ENCODE results near the gene SLC30A3. TPM values are rescaled to one million over a fixed set of nuclear protein-coding genes. Genes with fewer than 3 reads are reported as not detected.

The SLC30A3 gene
- total RNA-seq, 2 experiments from 2014 or later = not detected

- Mint-ChIP-seq H3K4me3 (no peak overlapping the region), H3K4me1 (ENCODE audit: low read depth) (no peaks in the 10 kb centered on the region), H3K36me3 (ENCODE audit: low read depth) (peaks cover 94% of the 10 kb centered on the region), H3K27me3 (no peaks in the 10 kb centered on the region), H3K27ac (no peak overlapping the region), H3K9me3 (no peaks in the 10 kb centered on the region)
- no peak for DNase-seq
- no peak for TF ChIP-seq CTCF (IDR thresholded peaks at IDR 0.05)
- Histone ChIP-seq H3K27ac (ENCODE audit: low read depth in 1 of 2, low read length in 2 of 2) (no peak overlapping the region), H3K36me3 (ENCODE audit: insufficient read depth, low read length) (peaks cover 91% of the 10 kb centered on the region), H3K9me3 (ENCODE audit: control insufficient read depth in 1 of 2, insufficient read depth in 1 of 2, low read length in 2 of 2) (no peaks in the 10 kb centered on the region), H3K4me1 (ENCODE audit: insufficient read depth, low read length) (no peaks in the 10 kb centered on the region), H3K27me3 (ENCODE audit: control insufficient read depth in 1 of 2, insufficient read depth in 2 of 2, low read length in 2 of 2) (no peaks in the 10 kb centered on the region), H3K4me3 (ENCODE audit: low read length) (no peak overlapping the region)
- no peak for ATAC-seq (ENCODE audit: poor library complexity)
- CTCF ChIA-PET = interaction anchor here (0.8 kb wide), 1 partner anchor 67 kb away, joined by 3 read pairs; no protein-coding TSS in a partner anchor
- intact Hi-C loops (cut with DNase I, micrococcal nuclease) = no loop called here
- POLR2A ChIA-PET = interaction anchor here (1.6 kb wide), 1 partner anchor 24 kb away, joined by 3 read pairs; the partner anchor contains the start of gene SLC5A6
Measured at GRCh38 chr2:27236136-27236535, 26.7 kb downstream of the SLC30A3 start.

- H3K4me1 Mint-ChIP-seq (ENCODE audit: low read depth) = no peaks in the 10 kb centered on the region
- Histone ChIP-seq H3K27me3 (ENCODE audit: control insufficient read depth in 1 of 2, insufficient read depth in 2 of 2, low read length in 2 of 2) (no peaks in the 10 kb centered on the region), H3K27ac (ENCODE audit: low read depth in 1 of 2, low read length in 2 of 2) (no peak overlapping the region), H3K4me3 (ENCODE audit: low read length) (no peak overlapping the region), H3K9me3 (ENCODE audit: control insufficient read depth in 1 of 2, insufficient read depth in 1 of 2, low read length in 2 of 2) (no peaks in the 10 kb centered on the region), H3K36me3 (ENCODE audit: insufficient read depth, low read length) (peaks cover 88% of the 10 kb centered on the region), H3K4me1 (ENCODE audit: insufficient read depth, low read length) (no peaks in the 10 kb centered on the region)
- no peak overlapping the region for H3K27ac Mint-ChIP-seq
- no peak for DNase-seq
- ChIA-PET POLR2A (no interaction called here), CTCF (no interaction called here)
- peaks cover 87% of the 10 kb centered on the region for H3K36me3 Mint-ChIP-seq (ENCODE audit: low read depth)
- intact Hi-C loops (cut with DNase I, micrococcal nuclease) = no loop called here
- H3K9me3 Mint-ChIP-seq = no peaks in the 10 kb centered on the region
- H3K27me3 Mint-ChIP-seq = no peaks in the 10 kb centered on the region
- H3K4me3 Mint-ChIP-seq = no peak overlapping the region
- no peak for TF ChIP-seq CTCF (IDR thresholded peaks at IDR 0.05)
- ATAC-seq (ENCODE audit: poor library complexity) = no peak
Measured at GRCh38 chr2:27233341-27233740, 29.5 kb downstream of the SLC30A3 start.

- H3K4me3 Mint-ChIP-seq = no peak overlapping the region
- intact Hi-C loops (cut with DNase I, micrococcal nuclease) = no loop called here
- H3K4me1 ChIP-seq (ENCODE audit: insufficient read depth, low read length) = no peaks in the 10 kb centered on the region
- no peak for DNase-seq
- ATAC-seq (ENCODE audit: poor library complexity) = no peak
- H3K9me3 ChIP-seq (ENCODE audit: control insufficient read depth in 1 of 2, insufficient read depth in 1 of 2, low read length in 2 of 2) = no peaks in the 10 kb centered on the region
- no peaks in the 10 kb centered on the region for H3K4me1 Mint-ChIP-seq (ENCODE audit: low read depth)
- CTCF ChIA-PET = no interaction called here
- no peak overlapping the region for H3K27ac Mint-ChIP-seq
- no peak overlapping the region for H3K4me3 ChIP-seq (ENCODE audit: low read length)
- H3K27ac ChIP-seq (ENCODE audit: low read depth in 1 of 2, low read length in 2 of 2) = no peak overlapping the region
- no peaks in the 10 kb centered on the region for H3K27me3 Mint-ChIP-seq
- POLR2A ChIA-PET = no interaction called here
- no peak for TF ChIP-seq CTCF (IDR thresholded peaks at IDR 0.05)
- no peaks in the 10 kb centered on the region for H3K27me3 ChIP-seq (ENCODE audit: control insufficient read depth in 1 of 2, insufficient read depth in 2 of 2, low read length in 2 of 2)
- no peaks in the 10 kb centered on the region for H3K9me3 Mint-ChIP-seq
- peaks cover 89% of the 10 kb centered on the region for H3K36me3 ChIP-seq (ENCODE audit: insufficient read depth, low read length)
- H3K36me3 Mint-ChIP-seq (ENCODE audit: low read depth) = peaks cover 88% of the 10 kb centered on the region
Measured at GRCh38 chr2:27231921-27232320, 30.9 kb downstream of the SLC30A3 start.

Measured in CD4-positive, alpha-beta T cell (primary cell).